DMS153 treated with DMSO at 0.1 percent for 48 hours (cell line): Measurements from ENCODE around the gene MSANTD3.

Experiments used
- DNase-seq: peaks from one replicate; lab custom pipeline; 2025; ENCODE audit not compliant: unreplicated experiment; lab: John Stamatoyannopoulos, UW

The MSANTD3 gene

DNA sequence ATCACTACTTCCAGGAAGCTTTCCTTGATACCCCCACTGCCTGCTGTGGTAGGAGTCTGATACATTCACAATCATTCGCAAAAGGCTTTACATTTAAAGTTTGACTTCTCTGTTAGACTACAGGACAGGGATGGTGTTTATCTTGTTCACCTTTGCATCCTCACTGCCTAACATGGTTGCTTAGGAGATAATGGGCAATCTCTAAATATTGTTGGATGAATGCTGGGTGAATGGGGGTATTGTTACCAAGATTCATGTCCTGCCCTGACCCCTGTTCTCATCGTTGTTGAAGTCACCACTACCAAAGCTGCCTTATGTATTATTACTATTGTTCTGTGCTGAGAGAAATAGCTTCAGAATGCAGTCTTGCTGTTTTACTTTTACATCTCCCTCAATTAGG, 38.3 kb downstream of the MSANTD3 start:
- DNase-seq, result no peak

DNA sequence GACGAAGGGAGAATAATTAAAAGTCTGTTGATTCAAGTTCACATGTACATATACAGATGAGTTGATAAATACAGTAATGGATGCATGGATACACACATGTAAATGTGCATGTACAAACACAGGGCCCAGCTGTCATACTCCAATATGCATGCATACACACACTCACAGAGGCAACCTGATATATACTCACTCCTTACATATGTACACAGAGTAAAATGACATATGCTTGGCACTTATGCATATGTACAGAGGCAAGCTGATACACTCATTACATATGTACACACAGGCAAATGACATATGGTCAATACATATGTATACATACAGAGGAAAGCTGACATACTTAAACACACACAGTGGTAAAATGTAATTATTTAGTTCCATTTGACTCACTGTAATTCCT, 38.8 kb downstream of the MSANTD3 start:
- DNase-seq, result no peak

DNA sequence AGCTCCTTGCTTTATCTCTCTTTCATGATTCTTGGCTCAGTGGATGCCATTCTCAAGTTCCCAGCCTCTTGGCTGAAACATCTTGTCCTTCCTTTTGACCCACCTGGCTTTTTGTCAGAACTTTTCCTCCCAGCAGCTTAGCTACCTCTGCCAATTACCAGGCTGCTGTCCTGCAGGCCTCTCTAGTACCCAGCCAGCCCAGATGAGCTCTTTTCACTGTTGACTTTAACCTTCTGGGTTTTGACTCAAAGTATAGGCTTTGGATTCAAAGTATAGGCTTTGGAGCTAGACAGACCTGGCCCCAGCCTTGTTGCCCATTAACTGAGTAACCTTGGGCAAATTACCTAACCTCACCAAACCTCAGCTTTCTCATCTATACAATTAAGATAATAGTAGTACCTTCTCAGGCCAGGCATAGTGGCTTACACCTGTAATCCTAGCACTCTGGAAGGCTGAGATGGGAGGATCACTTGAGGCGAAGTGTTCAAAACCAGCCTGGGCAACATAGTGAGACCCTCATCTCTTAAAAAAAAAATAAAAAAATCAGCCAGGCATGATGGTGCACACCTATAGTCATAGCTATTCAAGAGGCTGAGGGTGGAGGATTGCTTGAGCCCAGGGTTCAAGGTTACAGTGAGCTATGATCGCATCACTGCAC, 39.4 kb downstream of the MSANTD3 start:
- DNase-seq, result no peak

DNA sequence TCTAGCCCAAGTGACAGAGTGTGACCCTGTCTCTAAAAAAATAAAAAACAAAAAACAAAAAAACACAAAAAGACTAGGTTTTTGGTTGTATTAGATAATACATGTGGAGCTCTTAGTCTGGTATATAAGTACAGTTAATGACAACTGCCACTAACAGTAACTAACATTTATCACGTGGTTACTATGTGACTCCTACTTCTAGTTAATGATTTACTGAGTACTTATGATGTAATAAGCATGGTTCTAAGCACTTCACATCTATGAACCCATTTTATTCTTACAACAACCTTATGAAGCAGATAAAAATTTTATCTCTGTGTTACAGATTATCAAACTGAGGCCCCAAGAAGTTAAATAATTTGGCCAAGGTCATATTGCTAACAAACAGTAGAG, 39.9 kb downstream of the MSANTD3 start:
- DNase-seq, result no peak

DNA sequence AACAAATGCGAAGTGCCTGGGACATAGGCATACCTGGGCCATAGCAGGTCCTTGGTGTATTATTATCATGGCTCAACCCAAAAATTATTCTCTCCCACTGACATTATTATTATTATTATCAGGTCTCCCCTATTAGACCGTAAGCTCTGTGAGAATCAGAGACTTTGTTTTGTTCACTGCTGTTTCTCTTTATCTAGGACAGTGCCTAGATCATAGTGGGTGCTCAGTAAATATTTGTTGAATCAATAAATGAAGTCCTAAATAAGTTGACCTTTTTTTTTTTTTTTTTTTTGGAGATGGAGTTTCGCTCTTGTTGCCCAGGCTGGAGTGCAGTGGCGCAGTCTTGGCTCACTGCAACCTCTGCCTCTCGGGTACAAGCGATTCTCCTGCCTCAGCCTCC, 41.1 kb downstream of the MSANTD3 start:
- no peak for DNase-seq

DNA sequence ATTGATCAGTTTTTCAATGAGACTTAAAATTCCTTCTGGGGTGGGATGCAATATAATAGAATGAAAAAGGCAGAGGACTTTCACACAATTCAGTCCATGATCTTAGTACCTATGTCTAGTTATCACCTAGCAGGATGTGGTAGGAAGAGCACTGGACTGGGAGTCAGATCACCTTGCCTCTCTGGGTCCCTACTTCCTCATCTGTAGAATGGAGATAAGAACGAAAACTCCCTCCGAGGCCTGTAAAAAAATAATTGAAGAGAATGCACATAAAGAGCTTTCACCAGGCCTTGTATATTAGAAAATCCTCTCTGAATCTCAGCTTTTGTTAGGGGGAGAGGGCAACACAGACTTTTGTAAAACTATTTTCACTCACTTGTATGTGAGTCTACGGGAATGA, 45.3 kb downstream of the MSANTD3 start:
- DNase-seq, result no peak

DNA sequence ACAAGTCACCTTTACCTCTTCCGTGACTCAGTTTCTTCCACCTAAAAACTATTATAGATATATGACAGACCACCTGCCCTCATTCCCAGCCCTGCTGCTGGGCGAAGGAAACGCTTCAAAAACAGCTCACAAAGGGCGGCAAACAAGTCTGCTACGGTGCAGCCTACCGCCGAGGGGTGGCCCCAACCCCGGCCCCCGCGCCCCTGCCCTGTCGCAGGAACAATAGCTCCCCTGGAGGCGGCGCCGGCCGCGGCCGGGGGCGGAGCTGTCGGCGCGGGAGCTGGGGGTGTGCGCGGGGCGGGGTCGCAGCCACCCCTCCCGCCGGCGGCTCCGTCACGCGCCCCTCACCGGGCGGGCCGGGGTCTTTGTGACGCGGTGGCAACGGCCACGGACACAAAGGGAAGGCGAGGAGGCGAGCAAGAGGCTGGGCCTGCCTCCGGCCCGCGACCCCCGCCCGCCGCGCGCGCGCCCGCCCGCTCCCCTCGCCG, 45.9 kb downstream of the MSANTD3 start, which contains the start of gene TMEFF1:
Gene TMEFF1 (plus strand): TSS at position 362 of the 488 bp plus-strand sequence. CDS start 396 bp downstream, outside the sequence.
- no peak for DNase-seq

DNA sequence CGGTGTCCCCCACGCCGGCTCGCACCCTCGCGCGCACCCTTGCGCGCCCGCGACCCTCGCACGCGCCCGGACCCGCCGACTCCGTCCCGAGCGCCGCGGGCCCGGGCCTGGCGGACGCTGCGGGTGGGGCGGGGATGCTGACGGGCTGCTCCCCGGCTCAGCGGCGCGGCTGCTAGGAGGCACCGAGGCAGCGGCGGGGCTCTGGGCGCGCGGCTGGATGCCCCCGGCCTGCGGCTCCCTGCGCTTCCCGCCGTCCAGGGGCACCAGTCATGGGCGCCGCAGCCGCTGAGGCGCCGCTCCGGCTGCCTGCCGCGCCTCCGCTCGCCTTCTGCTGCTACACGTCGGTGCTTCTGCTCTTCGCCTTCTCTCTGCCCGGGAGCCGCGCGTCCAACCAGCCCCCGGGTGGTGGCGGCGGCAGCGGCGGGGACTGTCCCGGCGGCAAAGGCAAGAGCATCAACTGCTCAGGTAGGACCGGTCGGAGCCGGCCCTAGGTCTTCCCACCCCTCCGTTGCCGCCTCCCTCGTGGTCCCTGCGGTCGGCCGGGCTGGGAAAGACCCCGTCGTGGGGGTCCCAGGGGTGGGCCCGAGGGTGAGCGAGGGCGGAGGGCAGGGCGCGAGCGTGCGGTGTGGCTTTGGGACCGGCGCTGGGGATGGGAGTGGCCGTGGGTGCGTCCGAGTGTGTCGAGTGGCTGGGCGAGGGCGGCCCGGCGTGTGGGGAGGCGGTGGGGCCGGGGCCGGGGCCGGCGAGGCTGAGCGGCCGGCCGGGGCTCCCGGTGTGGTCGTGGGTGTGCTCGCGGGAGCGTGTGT, 46.5 kb downstream of the MSANTD3 start:
- DNase-seq, result no peak

DNA sequence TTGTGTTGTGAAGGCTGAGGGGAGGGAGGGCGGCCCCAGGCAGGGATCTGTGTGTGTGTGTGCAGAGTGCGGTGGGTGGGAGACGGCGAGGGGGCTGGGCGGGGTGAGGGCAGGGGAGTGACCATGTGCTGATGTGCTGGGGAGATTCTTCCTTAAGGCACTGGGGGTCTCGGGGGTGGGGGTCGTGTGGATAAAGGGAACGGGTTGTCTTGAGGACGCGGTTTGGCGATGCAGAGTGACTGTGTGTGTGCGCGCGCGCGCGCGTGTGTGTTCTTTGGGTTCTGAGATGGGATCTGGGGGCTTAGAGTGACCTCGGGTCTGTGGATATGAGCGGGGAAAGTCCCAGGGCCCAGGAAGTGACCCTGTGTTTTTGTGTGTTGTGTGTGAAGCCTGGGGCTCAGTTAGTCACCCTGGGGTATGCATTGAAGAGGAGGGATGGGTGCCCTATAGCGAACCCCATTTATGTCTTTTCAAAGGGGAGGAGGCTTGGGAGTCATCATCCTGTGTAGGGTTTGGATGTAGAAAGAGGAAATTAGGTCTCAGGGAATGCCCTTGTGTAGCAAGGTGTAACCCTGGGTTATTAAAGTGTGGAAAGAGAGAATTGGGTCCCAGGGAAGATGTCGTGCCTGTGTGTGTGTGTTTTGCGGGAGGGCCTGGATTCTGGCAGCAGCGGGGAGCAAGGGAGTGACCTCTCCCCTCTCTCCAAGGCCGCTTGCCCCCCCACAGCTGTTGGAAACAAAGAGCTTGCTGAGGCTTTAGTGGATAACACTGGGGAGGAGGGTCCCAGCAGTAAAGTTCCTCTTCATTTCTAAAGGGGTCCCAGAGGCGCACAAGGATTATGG, 47.4 kb downstream of the MSANTD3 start:
- no peak for DNase-seq

DNA sequence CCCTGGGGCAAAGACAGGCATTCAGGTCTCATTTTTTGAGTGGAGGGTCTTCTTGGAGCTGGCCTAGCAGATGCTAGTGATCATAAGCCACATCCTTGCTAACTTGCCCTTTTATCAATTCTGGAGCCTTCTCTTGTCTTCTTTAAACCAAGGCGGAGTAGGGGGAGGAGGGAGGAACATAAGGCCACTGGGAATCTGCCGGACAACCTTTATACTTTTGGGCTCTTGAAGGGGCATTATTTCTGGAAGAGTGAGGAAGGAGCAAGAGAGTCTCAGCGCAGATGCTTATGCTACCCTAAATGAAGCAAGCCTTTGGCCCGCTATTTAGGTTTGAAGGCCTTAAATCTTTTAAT, 48.0 kb downstream of the MSANTD3 start:
- DNase-seq, result no peak

DNA sequence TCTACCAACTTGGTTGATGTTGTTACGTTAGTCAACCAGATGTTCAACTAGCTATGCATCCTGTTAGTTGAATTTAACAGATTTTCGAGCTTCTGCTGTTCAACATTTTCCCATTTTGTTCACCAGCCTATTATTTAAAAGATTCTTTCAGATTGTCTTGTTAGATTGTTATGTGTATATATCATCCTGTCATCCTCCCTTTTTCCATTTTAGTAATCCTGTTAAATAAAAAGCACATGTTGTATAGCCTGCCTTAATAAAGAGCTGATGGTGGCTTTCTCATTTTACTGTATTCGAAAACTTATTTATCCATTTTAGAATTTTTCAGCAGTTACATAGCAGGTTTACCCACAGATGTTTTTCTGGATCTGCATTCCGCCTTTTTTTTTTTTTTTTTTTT, 50.3 kb downstream of the MSANTD3 start:
- DNase-seq, result no peak

DNA sequence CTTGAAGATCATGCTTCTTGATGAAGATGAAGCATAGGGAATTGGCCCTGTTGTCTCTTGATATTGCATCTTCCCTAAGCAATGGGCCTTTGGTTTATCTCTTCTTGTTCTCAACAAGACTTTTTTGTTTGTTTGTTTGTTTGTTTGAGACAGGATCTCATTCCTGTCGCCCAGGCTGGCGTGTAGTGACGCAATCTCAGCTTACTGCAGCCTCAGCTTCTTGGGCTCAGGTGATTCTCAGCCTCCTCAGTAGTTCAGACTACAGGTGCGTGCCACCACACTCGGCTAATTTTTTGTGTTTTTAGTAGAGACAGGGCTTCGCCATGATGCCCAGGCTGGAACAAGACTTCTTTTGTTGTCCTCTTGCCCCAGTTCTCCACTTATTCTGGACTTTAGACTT, 51.2 kb downstream of the MSANTD3 start:
- DNase-seq, result no peak

DNA sequence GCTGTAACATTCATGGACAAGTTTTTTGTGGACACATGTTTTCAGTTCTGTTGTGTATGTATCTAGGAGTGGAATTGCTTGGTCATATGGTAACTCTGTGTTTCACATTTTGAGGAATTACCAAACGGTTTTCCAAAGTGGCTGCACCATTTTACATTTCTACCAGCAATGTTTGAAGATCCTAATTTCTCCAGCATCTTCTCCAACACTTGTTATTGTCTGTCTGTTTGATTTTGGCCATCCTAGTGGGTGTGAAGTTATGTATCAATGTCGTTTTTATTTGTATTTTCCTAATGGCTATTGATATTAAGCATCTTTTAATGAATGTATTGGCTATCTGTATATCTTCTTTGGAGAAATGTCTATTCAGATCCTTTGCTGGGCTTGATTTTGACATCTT, 52.9 kb downstream of the MSANTD3 start:
- DNase-seq, result no peak

DNA sequence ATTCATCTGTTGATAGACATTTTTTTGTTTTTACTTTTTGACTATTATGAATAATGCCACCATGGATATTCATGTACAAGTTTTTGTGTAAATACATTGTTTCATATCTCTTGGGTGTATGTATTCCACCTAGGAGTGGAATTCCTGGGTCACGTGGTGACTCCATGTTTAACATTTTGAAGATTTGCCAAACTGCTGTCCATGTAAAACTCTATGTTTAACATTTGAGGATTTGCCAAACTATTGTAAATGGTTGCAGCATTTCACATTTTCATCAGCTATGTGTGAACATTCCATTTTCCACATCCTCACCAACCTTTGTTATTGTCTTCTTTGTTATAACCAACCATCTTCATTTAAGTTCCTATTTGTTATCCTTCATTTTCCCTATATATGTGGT, 58.3 kb downstream of the MSANTD3 start:
- no peak for DNase-seq

DNA sequence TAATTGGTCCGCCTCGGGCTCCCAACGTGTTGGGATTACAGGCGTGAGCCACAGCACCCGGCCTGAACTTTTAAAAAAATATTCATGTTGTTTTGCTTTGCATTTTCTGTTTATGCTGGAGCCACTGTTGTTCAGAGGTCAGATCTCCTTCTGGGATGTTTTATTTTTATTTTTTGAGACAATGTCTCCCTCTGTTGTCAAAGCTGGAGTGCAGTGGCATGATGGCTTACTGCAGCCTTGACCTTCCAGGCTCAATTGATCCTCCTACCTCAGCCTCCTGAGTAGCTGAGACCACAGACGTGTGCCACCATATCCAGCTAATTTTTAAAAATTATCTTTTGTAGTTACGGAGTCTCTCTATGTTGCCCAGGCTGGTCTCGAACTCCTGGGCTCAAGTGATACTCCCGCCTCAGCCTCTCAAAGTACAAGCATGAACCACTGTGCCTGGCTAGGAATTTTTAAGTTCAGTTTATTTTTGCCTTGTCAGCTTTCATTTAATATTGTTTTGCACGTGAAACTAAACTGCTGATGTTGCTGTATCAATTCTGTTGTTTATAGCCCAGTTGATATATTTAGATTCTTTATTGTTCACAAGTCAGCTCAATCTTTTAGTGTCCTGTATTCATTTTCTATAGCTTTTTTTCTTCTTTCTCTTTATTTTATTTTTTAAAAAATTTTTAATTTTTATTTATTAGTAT, 59.7 kb downstream of the MSANTD3 start:
- DNase-seq, result no peak

DNA sequence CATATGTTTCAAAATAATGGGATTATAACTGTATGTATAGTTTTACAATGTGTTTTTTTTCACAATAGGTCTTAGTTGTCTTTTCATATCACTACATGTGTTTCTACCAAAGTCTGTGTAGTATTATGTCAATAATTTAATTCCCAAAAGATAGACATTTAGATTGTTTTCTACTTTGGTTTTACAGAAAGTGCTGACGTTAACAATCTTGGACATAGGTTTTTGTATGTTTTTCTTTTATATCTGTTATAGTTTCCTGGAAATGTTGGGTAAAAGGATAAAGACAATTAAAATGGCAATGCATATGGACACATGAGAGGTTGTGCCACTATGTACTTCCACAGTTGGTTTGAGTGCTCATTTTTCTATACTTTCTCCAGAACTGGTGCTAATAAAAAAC, 61.2 kb downstream of the MSANTD3 start:
- DNase-seq, result no peak

DNA sequence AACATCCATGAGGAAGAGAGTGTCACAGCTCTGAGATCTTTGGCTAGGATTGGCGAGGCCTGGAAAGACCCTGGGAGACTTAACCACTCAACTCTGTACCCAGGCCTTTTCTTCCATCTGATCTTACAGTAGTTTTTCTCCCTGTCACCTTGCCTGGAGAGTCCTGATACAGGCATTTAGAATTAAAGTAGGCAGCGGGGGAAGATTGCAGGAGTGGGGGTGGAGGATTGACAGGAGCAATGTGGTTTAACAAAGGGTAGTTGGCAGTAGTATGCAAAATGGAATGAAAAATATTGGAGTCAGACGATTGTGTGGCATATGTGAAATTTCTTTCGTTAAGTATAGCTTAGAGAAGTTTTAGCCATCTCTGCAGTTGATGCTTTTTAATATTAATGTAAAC, 62.9 kb downstream of the MSANTD3 start:
- DNase-seq, result no peak

DNA sequence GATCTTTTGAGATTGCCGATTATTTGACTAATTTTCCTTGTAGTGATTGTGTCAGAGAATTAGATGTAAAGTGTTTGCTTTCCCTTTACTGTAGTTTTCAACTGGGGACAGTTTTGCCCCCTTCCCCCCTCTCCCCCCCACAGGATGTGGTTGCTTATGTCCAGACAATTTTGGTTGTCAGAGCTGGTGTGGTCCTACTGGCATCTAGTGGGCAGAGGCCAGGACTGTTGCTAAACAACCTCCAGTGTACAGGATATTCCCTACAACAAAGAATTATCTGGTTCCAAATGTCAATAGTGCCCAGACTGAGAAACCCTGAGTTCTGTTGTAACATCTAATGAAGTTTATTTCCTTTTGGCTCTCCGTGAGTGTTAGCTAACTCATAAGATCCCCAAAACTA, 66.0 kb downstream of the MSANTD3 start:
- DNase-seq, result no peak

DNA sequence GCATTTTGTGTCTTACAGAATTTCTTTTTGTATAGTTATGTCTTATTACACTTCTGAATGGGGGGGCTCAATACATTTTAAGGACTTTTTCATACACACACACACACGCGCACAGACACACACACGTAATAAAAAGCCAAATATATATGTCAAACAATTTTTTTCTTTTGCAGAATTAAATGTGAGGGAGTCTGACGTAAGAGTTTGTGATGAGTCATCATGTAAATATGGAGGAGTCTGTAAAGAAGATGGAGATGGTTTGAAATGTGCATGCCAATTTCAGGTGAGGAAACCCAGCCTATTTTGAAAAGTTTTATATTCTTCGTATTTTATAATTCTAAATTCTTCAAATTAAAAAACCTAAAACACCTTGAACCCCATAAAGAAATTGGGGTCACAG, 71.6 kb downstream of the MSANTD3 start:
- DNase-seq, result no peak

DNA sequence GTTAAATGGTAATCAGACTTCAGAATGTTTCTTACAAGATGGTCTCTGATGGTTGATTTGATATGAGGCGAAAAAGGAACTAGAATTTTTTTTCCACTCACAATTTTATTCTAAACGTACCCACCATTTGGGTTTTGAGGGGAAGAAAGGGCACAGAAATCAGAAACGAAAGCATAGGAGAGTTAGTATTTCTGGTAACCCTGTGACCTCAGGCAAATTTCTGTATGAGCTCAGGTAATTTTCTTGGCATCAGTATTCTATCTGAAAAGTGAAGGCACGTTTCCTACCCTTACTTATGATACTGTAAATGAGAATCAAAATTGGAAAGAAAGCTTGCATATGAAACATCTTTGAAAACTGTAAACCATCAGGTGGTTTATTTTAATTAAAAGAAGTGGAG, 72.5 kb downstream of the MSANTD3 start:
- no peak for DNase-seq

DNA sequence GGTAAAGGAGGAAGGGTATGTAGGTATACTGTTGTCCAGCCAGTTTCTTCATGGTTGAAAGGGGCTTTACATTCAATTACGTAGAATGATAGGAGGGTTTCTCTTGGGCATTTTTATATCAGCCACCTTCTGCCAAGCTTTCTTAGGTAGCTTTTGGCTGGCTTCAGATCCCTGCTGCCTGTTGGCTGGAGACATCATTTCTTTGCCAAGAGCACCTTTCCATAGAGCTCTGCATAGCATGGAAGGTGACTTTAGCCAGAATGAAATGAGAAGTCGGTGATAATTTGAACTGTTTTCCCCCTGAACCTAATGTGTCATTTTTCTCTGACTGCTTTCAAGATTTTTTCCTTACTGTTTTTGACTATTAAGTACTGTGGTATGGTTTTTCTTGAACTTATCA, 72.9 kb downstream of the MSANTD3 start:
- DNase-seq, result no peak
